Liver (tissue), 9 donors: ENCODE measurements around the gene SYNC. TPM values are rescaled to one million over a fixed set of nuclear protein-coding genes. Genes with fewer than 3 reads are reported as not detected.

Experiments used
- DNase-seq: peaks from one replicate; pipeline ENCODE4 v3.0.0-alpha.2; 2017; ENCODE audit warnings: low spot score
- H3K27ac ChIP-seq, 2 donors: one replicate each; pipeline ENCODE4 v1.7.0; 2013; ENCODE audit warnings: inconsistent platforms in 2 of 2, low read length in 2 of 2, control low read depth in 1 of 2, low read depth in 1 of 2, mild to moderate bottlenecking in 1 of 2
- H3K27me3 ChIP-seq, 4 donors: one replicate each; pipeline versions ENCODE4 v1.6.1 to v1.7.0; 2013; ENCODE audit warnings: low read length in 3 of 4, inconsistent platforms in 1 of 4, mild to moderate bottlenecking in 1 of 4, moderate library complexity in 1 of 4; ENCODE audit not compliant: control insufficient read depth in 4 of 4, insufficient read depth in 4 of 4
- H3K36me3 ChIP-seq, 4 donors: one replicate each; pipeline versions ENCODE4 v1.6.1 to v1.7.0; 2013; ENCODE audit warnings: low read length in 3 of 4, mild to moderate bottlenecking in 3 of 4, low read depth in 1 of 4, moderate library complexity in 1 of 4; ENCODE audit not compliant: control insufficient read depth in 4 of 4, insufficient read depth in 3 of 4
- H3K4me1 ChIP-seq, 4 donors: one replicate each; pipeline versions ENCODE4 v1.6.1 to v1.7.0; 2013; ENCODE audit warnings: low read length in 3 of 4, mild to moderate bottlenecking in 3 of 4, moderate library complexity in 1 of 4; ENCODE audit not compliant: control insufficient read depth in 4 of 4, insufficient read depth in 4 of 4
- H3K4me3 ChIP-seq, 3 donors: one replicate each; pipeline versions ENCODE4 v1.6.1 to v1.7.0; 2013; ENCODE audit warnings: low read length in 3 of 3, control low read depth in 1 of 3, low read depth in 1 of 3, mild to moderate bottlenecking in 1 of 3
- H3K9ac ChIP-seq, 2 donors: one replicate each; pipeline ENCODE4 v1.7.0; 2013; ENCODE audit warnings: low read length in 2 of 2, mild to moderate bottlenecking in 2 of 2, moderate library complexity in 2 of 2, control low read depth in 1 of 2, low read depth in 1 of 2
- H3K9me3 ChIP-seq, 4 donors: one replicate each; pipeline versions ENCODE4 v1.6.1 to v1.7.0; 2013; ENCODE audit warnings: low read length in 3 of 4; ENCODE audit not compliant: control insufficient read depth in 4 of 4
- EGR1 ChIP-seq, 2 donors: IDR thresholded peaks; 2 replicates each; pipeline ENCODE4 v1.6.1; 2016 to 2018; ENCODE audit warnings: antibody characterized with exemption in 2 of 2, low read depth in 2 of 2
- FOXA1 ChIP-seq: IDR thresholded peaks from 2 replicates; pipeline ENCODE4 v1.6.1; 2016; ENCODE audit warnings: antibody characterized with exemption
- FOXA2 ChIP-seq: IDR thresholded peaks from 2 replicates; pipeline ENCODE4 v1.6.1; 2016; ENCODE audit warnings: antibody characterized with exemption
- GABPA ChIP-seq, 2 donors: IDR thresholded peaks in 1 of 2; conservative IDR thresholded peaks in 1 of 2; 2 replicates each; pipeline ENCODE4 v1.6.1; 2016; ENCODE audit warnings: antibody characterized with exemption in 2 of 2, mild to moderate bottlenecking in 1 of 2, moderate library complexity in 1 of 2
- HNF4A ChIP-seq, 2 donors: conservative IDR thresholded peaks; 2 replicates each; pipeline ENCODE4 v1.6.1; 2016; ENCODE audit warnings: antibody characterized with exemption in 2 of 2, mild to moderate bottlenecking in 2 of 2
- JUND ChIP-seq, 2 donors: IDR thresholded peaks; 2 replicates each; pipeline ENCODE4 v1.6.1; 2016; ENCODE audit warnings: antibody characterized with exemption in 2 of 2
- NR2F2 ChIP-seq: IDR thresholded peaks from 2 replicates; pipeline ENCODE4 v1.6.1; 2016; ENCODE audit warnings: antibody characterized with exemption
- RAD21 ChIP-seq, 2 donors: IDR thresholded peaks; 2 replicates each; pipeline ENCODE4 v1.6.1; 2016; ENCODE audit warnings: antibody characterized with exemption in 2 of 2, mild to moderate bottlenecking in 2 of 2
- RXRA ChIP-seq, 2 donors: IDR thresholded peaks; 2 replicates each; pipeline ENCODE4 v1.6.1; 2017 to 2018; ENCODE audit warnings: antibody characterized with exemption in 2 of 2, mild to moderate bottlenecking in 1 of 2
- SP1 ChIP-seq: IDR thresholded peaks from 2 replicates; pipeline ENCODE4 v1.6.1; 2018; ENCODE audit warnings: antibody characterized with exemption, mild to moderate bottlenecking
- TAF1 ChIP-seq: conservative IDR thresholded peaks from 2 replicates; pipeline ENCODE4 v1.6.1; 2016; ENCODE audit warnings: antibody characterized with exemption, mild to moderate bottlenecking
- YY1 ChIP-seq: IDR thresholded peaks from 2 replicates; pipeline ENCODE4 v1.6.1; 2016; ENCODE audit warnings: antibody characterized with exemption, mild to moderate bottlenecking
- WGBS: extraction: QIAGEN DNeasy Blood & Tissue Kit; methylation state at CpG from one replicate; pipeline ENCODE4 v1.1.7; 2013; 5-methylcytosine and 5-hydroxymethylcytosine counted together
- polyA plus RNA-seq, 2 donors: library from polyadenylated mRNA; stranded (reverse) in 1 of 2; unstranded in 1 of 2; fragments of 200-250 nt in 1 of 2; fragments of >200 nt in 1 of 2; fragmentation: Nextera tagmentation in 1 of 2; extraction: Ambion mirVana in 1 of 2; gene quantifications; one replicate each; pipeline versions ENCODE4 v1.2.1 to v1.2.3, GENCODE V29; 2013 to 2015
- total RNA-seq, 2 donors: library from RNA; depleted of rRNA; stranded (reverse); fragments of >200 nt; gene quantifications; one replicate each; pipeline ENCODE4 v1.2.3, GENCODE V29; 2014
- TF ChIP-seq, protein P1 (sequence below): IDR thresholded peaks from 2 replicates; pipeline ENCODE4 v1.6.1; 2016; ENCODE audit warnings: antibody characterized with exemption
- TF ChIP-seq, protein P2 (sequence below): IDR thresholded peaks from 2 replicates; pipeline ENCODE4 v1.6.1; 2016; ENCODE audit warnings: antibody characterized with exemption
- TF ChIP-seq, protein P3 (sequence below): fragments of 150-350 bp; IDR thresholded peaks from 2 replicates; pipeline ENCODE4 v1.5.1; 2017; ENCODE audit warnings: improper control_type of control experiment, low read depth, low read length; ENCODE audit not compliant: missing input control
- TF ChIP-seq, protein P4 (sequence below): IDR thresholded peaks from 2 replicates; pipeline ENCODE4 v1.6.1; 2016; ENCODE audit warnings: antibody characterized with exemption, mild to moderate bottlenecking
- donor health status: healthy.
- donor health status: healthy.
- donor health status: healthy.
- donor health status: healthy.
- donor health status: healthy.

SYNC gene
- total and polyA plus RNA-seq, 4 donors, result 0.23 to 1.5 (median 0.31) TPM

DNA sequence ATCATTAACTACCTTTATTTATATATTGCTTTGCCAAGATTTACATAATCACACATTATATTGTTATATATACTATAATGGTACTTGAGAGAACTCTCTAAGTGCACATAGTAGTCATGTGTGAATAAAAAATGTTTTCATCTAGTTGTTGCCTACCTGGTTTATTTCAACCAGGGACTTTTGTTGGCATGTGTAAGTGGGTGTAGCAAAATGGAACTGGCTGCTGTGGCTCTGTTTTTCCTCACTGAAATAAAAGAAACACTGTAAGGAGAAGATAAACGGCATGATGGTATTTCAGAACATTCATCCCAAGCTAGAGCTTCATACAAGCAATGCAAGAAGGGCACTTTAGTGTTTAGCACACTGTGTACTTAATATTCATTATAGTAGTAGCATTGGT, 36.7 kb downstream of the SYNC start:
- DNase-seq, result no peak
- no peak overlapping the region for H3K27ac ChIP-seq
- 77% methylated on average over 1 of the region's 1 CpG for WGBS
- H3K27me3 ChIP-seq, result no peaks in the 10 kb centered on the region
- H3K4me1 ChIP-seq, result no peaks in the 10 kb centered on the region
- H3K36me3 ChIP-seq, result peaks cover 13 to 59% (median 53%) of the 10 kb centered on the region in 4 donors
- TF ChIP-seq GABPA (IDR thresholded peaks at IDR 0.05 in 1 of 2, conservative IDR thresholded peaks at IDR 0.05 in 1 of 2), result no peak
- no peaks in the 10 kb centered on the region for H3K9me3 ChIP-seq
- H3K9ac ChIP-seq, result no peak overlapping the region
- H3K4me3 ChIP-seq, result no peak overlapping the region

DNA sequence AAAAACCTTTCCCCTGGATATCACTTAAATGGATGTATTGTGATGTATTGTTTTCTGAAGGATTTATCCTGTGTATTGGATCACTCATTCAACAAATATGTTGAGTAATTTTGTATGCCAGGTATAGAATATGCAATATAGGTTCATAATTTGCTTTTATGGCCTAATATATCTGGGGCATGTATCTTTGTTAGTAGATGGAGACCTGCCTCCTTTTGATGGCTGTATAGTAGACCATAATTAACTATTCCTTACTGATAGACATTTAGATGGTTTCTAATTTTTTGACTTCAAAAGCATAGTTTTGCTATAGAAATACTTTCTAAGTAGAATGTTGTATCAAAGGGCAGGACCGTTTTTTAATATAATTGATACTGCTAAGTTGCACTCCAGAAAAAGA, 43.0 kb downstream of the SYNC start:
- Histone ChIP-seq H3K4me1 (peaks cover 0 to 3% (median 0%) of the 10 kb centered on the region in 4 donors), H3K9me3 (no peaks in the 10 kb centered on the region), H3K27me3 (no peaks in the 10 kb centered on the region), H3K36me3 (peaks cover 9 to 53% (median 41%) of the 10 kb centered on the region in 4 donors), H3K27ac (no peak overlapping the region), H3K9ac (no peak overlapping the region), H3K4me3 (no peak overlapping the region)
- no peak for DNase-seq
- TF ChIP-seq, protein P1, sequence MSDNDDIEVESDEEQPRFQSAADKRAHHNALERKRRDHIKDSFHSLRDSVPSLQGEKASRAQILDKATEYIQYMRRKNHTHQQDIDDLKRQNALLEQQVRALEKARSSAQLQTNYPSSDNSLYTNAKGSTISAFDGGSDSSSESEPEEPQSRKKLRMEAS, result no peak
- TF ChIP-seq, protein P2, sequence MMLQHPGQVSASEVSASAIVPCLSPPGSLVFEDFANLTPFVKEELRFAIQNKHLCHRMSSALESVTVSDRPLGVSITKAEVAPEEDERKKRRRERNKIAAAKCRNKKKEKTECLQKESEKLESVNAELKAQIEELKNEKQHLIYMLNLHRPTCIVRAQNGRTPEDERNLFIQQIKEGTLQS, result no peak
- no peak for TF ChIP-seq NR2F2
- TF ChIP-seq, protein P3, sequence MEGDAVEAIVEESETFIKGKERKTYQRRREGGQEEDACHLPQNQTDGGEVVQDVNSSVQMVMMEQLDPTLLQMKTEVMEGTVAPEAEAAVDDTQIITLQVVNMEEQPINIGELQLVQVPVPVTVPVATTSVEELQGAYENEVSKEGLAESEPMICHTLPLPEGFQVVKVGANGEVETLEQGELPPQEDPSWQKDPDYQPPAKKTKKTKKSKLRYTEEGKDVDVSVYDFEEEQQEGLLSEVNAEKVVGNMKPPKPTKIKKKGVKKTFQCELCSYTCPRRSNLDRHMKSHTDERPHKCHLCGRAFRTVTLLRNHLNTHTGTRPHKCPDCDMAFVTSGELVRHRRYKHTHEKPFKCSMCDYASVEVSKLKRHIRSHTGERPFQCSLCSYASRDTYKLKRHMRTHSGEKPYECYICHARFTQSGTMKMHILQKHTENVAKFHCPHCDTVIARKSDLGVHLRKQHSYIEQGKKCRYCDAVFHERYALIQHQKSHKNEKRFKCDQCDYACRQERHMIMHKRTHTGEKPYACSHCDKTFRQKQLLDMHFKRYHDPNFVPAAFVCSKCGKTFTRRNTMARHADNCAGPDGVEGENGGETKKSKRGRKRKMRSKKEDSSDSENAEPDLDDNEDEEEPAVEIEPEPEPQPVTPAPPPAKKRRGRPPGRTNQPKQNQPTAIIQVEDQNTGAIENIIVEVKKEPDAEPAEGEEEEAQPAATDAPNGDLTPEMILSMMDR, result no peak
- TF ChIP-seq RAD21 (IDR thresholded peaks at IDR 0.05), result no peak
- 97% methylated on average over 1 of the region's 1 CpG for WGBS

DNA sequence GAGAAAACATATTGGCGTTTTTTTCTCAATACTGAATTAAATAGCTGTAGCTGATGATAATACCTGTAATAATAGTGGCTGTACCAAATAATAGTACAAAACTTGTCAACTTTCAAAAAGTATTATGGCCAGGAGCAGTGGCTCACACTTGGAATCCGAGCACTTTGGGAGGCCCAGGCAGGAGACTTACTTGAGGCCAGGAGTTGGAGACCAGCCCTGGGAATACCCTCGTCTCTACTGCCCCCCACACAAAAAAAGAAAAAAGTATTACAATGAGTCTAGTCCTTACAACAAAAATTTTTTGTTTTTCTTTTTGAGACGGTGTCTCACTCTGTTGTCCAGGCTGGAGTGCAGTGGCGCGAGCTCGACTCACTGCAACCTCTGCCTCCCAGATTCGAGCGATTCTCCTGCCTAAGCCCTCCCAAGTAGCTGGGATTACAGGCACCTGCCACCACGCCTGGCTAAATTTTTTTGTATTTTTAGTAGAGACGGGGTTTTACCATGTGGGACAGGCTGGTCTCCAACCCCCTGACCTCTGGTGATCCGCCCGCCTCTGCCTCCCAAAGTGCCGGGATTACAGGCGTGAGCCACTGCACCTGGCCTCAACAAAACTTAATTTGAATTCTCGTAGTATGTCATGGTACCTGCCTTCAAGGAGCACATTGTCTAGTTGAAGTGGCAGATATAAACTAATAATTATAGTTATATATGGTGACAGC, 50.2 kb downstream of the SYNC start:
- Histone ChIP-seq H3K4me3 (peak overlapping the region in 2 of 3 donors; percentile 73 to 84), H3K27me3 (no peaks in the 10 kb centered on the region), H3K36me3 (peaks cover 7 to 16% (median 13%) of the 10 kb centered on the region in 4 donors), H3K27ac (no peak overlapping the region), H3K9me3 (no peaks in the 10 kb centered on the region), H3K9ac (peak overlapping the region in 1 of 2 donors; percentile 36), H3K4me1 (peaks cover 4 to 25% (median 18%) of the 10 kb centered on the region in 4 donors)
- no peak for DNase-seq
- 91% methylated on average over 16 of the region's 16 CpGs for WGBS
- TF ChIP-seq YY1 (no peak), GABPA (IDR thresholded peaks at IDR 0.05 in 1 of 2, conservative IDR thresholded peaks at IDR 0.05 in 1 of 2) (no peak), NR2F2 (no peak), RXRA (IDR thresholded peaks at IDR 0.05) (no peak), JUND (IDR thresholded peaks at IDR 0.05) (no peak), SP1 (no peak), RAD21 (IDR thresholded peaks at IDR 0.05) (no peak), HNF4A (conservative IDR thresholded peaks at IDR 0.05) (no peak), EGR1 (IDR thresholded peaks at IDR 0.05; ENCODE audit: low read depth in 2 of 2) (no peak), FOXA1 (no peak), FOXA2 (no peak), TAF1 (no peak)
- TF ChIP-seq, protein P3, result no peak
- TF ChIP-seq, protein P2, result no peak
- TF ChIP-seq, protein P1, result no peak
- TF ChIP-seq, protein P4, sequence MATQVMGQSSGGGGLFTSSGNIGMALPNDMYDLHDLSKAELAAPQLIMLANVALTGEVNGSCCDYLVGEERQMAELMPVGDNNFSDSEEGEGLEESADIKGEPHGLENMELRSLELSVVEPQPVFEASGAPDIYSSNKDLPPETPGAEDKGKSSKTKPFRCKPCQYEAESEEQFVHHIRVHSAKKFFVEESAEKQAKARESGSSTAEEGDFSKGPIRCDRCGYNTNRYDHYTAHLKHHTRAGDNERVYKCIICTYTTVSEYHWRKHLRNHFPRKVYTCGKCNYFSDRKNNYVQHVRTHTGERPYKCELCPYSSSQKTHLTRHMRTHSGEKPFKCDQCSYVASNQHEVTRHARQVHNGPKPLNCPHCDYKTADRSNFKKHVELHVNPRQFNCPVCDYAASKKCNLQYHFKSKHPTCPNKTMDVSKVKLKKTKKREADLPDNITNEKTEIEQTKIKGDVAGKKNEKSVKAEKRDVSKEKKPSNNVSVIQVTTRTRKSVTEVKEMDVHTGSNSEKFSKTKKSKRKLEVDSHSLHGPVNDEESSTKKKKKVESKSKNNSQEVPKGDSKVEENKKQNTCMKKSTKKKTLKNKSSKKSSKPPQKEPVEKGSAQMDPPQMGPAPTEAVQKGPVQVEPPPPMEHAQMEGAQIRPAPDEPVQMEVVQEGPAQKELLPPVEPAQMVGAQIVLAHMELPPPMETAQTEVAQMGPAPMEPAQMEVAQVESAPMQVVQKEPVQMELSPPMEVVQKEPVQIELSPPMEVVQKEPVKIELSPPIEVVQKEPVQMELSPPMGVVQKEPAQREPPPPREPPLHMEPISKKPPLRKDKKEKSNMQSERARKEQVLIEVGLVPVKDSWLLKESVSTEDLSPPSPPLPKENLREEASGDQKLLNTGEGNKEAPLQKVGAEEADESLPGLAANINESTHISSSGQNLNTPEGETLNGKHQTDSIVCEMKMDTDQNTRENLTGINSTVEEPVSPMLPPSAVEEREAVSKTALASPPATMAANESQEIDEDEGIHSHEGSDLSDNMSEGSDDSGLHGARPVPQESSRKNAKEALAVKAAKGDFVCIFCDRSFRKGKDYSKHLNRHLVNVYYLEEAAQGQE, result no peak
